ENCODE measurements around the gene GPR37L1.

Gene GPR37L1

DNA sequence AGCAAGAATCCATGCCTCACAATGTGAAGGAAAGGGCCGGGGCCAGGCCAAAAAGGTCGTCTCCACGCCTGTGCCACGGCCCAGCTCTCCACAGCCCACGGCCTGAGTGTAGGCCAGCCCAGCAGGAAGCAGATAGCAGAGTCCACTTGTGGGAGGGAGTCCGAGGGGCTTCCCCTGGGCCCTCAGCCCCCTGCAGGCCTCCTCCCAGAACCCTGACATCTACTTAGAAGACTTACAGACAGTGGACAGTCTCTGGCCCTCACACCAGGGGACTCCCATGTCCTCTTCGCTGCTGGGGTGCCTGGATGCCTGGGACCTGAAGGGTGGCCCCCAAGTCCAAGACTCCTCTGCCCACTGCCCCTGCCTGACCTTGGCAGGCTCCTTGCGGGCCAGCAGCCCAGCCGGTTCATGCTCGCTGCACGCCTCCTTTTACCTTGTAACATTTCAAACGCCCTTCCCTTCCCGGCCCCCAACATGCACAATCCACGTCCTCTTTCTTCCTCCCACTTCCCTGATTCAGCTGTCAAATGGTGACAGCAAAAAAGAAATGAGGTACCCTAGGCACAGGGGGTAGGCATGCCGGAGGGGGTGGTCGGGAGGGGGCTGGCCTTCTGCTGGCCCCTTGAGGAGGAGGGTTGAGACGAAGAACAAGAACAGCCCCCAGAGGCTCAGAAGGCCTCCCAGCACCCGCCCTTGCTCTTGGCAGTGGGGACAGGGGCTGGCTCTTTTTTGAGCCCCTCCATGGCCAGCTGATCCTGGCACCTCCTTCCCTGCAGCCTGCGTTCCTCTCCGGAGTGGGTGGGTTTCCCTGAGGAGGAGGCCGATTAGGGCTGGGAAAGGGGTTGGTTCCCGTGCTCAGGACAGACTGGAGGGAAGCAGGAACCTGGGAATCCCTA, 38.7 kb downstream of the GPR37L1 start:
- TF ChIP-seq, protein P1, sequence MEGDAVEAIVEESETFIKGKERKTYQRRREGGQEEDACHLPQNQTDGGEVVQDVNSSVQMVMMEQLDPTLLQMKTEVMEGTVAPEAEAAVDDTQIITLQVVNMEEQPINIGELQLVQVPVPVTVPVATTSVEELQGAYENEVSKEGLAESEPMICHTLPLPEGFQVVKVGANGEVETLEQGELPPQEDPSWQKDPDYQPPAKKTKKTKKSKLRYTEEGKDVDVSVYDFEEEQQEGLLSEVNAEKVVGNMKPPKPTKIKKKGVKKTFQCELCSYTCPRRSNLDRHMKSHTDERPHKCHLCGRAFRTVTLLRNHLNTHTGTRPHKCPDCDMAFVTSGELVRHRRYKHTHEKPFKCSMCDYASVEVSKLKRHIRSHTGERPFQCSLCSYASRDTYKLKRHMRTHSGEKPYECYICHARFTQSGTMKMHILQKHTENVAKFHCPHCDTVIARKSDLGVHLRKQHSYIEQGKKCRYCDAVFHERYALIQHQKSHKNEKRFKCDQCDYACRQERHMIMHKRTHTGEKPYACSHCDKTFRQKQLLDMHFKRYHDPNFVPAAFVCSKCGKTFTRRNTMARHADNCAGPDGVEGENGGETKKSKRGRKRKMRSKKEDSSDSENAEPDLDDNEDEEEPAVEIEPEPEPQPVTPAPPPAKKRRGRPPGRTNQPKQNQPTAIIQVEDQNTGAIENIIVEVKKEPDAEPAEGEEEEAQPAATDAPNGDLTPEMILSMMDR (conservative IDR thresholded peaks at IDR 0.05; ENCODE audit: low read length), result no peak
- DNase-seq (ENCODE audit: low read depth), result no peak
- no peak overlapping the region for H3K4me3 ChIP-seq (ENCODE audit: low read length)

DNA sequence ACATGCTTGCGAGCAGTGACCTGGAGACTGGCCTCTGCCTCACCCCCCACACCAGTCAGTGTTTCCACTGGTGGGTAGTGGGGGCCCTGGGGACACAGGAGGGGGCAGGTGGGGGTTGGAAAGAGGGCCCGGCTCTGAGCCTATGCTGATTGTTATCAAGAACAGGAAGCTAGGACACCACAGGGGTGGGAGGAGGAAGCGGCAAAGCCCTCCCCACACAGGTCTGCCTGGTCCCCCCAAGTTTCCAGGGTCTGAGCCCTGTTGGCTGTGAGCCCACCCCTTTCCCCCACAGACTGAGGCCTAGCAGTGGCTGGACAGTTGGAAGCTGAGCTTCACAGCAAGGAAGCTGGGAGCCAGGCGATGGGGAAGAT, 39.3 kb downstream of the GPR37L1 start:
- TF ChIP-seq, protein P1 (conservative IDR thresholded peaks at IDR 0.05; ENCODE audit: low read length), result no peak
- DNase-seq (ENCODE audit: low read depth), result no peak
- H3K4me3 ChIP-seq (ENCODE audit: low read length), result no peak overlapping the region

DNA sequence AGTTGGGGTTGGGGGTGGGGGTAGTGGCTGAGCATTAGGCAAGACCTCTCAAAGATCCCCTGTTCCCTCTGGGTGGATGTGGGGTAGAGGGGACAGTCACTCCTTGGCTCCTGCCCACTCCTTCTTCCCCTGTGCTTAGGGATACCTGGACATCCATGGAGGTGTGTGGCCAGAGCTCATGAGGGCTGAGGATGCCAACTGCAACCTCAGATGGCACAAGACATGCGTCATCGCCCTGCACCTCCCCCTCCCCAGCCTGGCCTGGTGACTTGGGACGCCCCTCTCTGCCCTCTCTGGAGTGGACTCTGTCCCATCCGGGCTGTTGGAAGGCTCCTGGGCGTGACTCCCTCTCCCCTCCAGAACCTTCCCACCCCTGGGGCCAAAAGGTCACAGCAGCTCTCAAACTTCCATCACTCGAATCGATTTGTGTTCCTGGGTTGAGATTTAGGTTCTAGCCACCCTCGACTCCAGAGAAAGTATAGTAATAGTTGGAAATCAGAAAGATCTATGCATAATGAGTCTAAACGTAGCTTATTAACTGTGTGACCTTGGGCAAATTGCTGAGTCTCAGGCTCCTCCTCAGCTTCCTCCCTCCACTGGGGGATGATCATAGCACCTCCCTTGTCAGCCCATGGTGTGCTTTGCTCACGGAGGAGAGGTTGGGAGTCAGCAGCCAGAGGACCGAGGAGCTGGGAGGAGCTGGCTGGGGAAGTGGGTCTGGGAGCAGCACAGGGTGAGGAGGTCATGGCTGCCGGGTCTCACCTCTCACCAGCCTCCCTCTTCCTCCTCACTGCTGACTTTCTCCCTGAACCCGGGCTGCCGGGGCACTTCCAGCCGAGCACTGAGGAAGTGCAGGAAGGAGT, 39.9 kb downstream of the GPR37L1 start:
- H3K4me3 ChIP-seq (ENCODE audit: low read length), result no peak overlapping the region
- TF ChIP-seq, protein P1 (conservative IDR thresholded peaks at IDR 0.05; ENCODE audit: low read length), result no peak
- no peak for DNase-seq (ENCODE audit: low read depth)

DNA sequence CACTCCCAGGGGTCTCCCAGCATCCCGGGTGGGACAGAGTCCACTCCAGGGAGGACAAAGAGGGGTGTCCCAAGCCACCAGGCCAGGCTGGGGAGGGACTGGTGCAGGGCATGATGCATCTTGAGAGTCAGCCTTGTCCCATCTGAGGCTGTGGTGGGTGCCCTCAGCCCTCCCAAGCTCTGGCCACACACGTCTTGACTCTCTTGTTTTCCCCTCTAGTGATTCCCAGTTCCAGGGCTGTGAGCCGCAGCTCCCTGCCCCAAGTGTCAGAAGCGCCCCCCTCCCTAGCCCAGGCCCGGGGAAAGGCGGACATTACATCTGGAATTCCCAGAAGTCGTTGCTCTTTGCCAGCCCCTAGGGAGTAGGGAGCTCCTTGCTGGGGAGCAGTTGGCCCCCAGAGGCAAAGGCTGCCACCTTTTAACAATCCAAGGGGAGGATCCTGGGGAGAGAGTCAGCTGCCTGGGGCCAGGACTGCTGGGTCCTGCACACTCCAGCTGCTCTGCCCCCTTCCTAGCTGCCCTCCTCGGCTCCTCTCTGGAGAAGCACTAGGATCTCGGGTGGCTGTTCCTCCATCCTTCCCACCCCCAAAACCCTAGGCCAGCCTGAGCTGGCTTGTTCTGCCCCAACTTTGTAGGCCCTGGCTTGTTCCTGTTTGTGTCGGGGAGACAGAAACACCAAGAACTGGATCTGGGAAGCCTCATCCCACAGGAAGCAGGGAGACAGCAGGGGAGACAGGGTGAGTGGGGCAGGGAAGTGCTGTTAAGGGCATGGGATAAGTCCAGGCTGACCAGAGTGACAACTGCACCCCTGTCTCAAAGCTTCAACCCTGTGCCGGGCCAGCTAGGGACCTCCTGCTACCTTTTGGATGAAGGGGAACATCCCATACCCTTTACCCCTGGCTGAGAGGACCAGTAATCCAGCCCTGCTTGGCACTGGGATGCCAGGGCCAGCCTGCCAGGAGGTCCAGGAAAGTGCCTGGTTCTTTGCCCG, 40.9 kb downstream of the GPR37L1 start:
- TF ChIP-seq, protein P1 (conservative IDR thresholded peaks at IDR 0.05; ENCODE audit: low read length), result no peak
- no peak for DNase-seq (ENCODE audit: low read depth)
- no peak overlapping the region for H3K4me3 ChIP-seq (ENCODE audit: low read length)

DNA sequence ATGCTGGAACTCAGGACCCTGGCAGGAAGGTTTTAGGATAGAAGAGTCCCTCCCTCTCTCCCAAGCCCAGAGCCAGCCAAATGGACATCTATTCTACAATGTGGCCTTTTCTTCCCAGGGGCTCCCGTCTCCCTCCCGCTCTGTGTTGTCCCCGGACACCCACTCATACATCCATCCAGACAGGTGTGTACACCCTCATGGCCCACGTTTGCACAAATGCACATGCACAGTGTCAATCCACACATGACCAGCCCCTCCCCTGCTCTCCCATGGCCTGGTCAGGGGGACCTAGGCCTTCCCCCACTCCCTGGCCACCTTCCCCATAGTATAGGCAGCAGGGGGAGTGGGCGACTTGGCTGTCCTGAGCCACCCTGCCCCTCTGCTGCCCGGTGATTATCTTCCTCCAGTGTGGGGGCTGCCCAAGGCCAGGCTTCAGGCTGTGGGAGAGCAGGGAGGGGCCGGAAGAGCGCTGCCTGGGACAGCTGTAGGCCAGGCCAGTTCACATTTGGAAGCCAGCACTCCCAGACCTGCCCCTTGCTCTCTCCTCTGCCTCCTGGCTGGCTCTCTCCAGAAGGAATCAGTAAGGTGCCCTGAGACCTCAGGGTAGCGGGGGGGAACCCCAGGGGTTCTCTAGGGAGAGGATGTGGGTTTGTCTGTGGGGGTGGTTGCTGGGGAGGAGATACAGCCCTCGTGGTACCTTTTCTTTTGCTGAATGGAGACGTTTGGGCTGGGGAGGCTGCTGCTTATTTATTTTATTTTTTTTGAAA, 41.7 kb downstream of the GPR37L1 start:
- no peak overlapping the region for H3K4me3 ChIP-seq (ENCODE audit: low read length)
- TF ChIP-seq, protein P1 (conservative IDR thresholded peaks at IDR 0.05; ENCODE audit: low read length), result no peak

More for the DNA sequence above, 41.7 kb downstream of the GPR37L1 start:
- no peak for DNase-seq (ENCODE audit: low read depth)

Measured in AG10803 (cell line).